Duodenal mucosa (tissue), 2 donors: ENCODE measurements around the gene GNG14.
"Not testable (repeated sequence)": the region's sequence is repeated elsewhere in the genome, so short reads cannot be mapped to it uniquely, and the experiment has no call there.

Experiments
- H3K27ac ChIP-seq: one replicate; pipeline ENCODE4 v1.7.0; 2013; ENCODE audit warnings: low read depth, low read length
- H3K27me3 ChIP-seq, 2 donors: one replicate each; pipeline ENCODE4 v1.7.0; 2013; ENCODE audit warnings: low read length in 2 of 2, control low read depth in 1 of 2; ENCODE audit not compliant: insufficient read depth in 2 of 2, control insufficient read depth in 1 of 2
- H3K36me3 ChIP-seq, 2 donors: one replicate each; pipeline ENCODE4 v1.7.0; 2013; ENCODE audit warnings: low read length in 2 of 2, control low read depth in 1 of 2; ENCODE audit not compliant: insufficient read depth in 2 of 2, control insufficient read depth in 1 of 2
- H3K4me1 ChIP-seq, 2 donors: one replicate each; pipeline ENCODE4 v1.7.0; 2013; ENCODE audit warnings: low read length in 2 of 2, control low read depth in 1 of 2; ENCODE audit not compliant: insufficient read depth in 2 of 2, control insufficient read depth in 1 of 2
- H3K4me3 ChIP-seq, 2 donors: one replicate each; pipeline ENCODE4 v1.7.0; 2013; ENCODE audit warnings: low read length in 2 of 2, low read depth in 1 of 2
- H3K9ac ChIP-seq, 2 donors: one replicate each; pipeline ENCODE4 v1.7.0; 2013; ENCODE audit warnings: low read length in 2 of 2, low read depth in 1 of 2
- H3K9me3 ChIP-seq, 2 donors: one replicate each; pipeline ENCODE4 v1.7.0; 2013; ENCODE audit warnings: low read length in 2 of 2, control low read depth in 1 of 2; ENCODE audit not compliant: control insufficient read depth in 1 of 2

Gene GNG14

DNA sequence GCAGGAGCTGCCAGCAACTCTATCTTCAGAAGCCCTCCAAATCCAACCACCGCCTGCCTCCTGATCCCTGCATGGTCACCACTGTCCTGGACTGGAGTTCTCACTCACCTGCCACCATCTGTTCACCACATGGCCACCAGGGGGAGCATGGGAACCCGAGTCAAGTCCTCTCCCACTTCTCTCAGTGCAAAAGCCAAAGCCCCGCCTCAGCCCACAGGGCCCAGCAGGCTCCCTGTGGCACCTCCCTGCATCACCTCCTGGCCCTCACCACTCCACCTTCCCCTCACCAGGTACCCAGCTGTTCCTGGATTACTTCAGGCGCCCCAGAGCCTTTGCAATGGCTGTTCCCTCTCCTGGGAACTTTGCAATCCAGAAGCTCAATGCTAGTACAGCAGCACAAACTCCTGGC, 11.4 kb upstream of the GNG14 start:
- H3K9me3 ChIP-seq = no peaks in the 10 kb centered on the region
- no peak overlapping the region for H3K4me3 ChIP-seq
- no peaks in the 10 kb centered on the region for H3K27me3 ChIP-seq
- H3K36me3 ChIP-seq = peaks cover 38 to 64% of the 10 kb centered on the region in 2 donors
- H3K9ac ChIP-seq = no peak overlapping the region
- H3K27ac ChIP-seq = no peak overlapping the region
- H3K4me1 ChIP-seq = peaks cover 0 to 7% of the 10 kb centered on the region in 2 donors

DNA sequence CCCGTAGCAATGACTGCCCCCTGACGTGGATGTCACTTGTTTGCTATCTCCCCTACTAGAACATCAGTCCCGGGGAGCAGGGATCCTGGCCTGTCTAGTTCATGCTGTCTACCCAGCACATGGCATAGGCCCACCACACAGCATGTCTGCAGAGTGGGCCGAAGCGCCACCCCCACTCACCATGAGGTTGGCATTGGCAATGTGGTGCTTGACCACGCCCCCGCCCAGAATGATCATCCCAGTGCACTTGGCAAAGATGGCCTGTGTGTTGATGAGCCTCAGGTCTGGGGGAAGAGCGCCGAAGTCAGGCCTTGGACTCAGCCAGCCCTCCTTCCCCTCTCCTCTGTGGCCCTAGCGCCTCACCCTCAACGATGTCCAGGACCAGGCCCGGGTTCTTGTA, 10.9 kb upstream of the GNG14 start:
- Histone ChIP-seq H3K36me3 (peaks cover 38 to 64% of the 10 kb centered on the region in 2 donors), H3K27me3 (no peaks in the 10 kb centered on the region), H3K4me1 (peaks cover 0 to 7% of the 10 kb centered on the region in 2 donors), H3K9ac (no peak overlapping the region), H3K27ac (no peak overlapping the region), H3K9me3 (no peaks in the 10 kb centered on the region), H3K4me3 (no peak overlapping the region)

DNA sequence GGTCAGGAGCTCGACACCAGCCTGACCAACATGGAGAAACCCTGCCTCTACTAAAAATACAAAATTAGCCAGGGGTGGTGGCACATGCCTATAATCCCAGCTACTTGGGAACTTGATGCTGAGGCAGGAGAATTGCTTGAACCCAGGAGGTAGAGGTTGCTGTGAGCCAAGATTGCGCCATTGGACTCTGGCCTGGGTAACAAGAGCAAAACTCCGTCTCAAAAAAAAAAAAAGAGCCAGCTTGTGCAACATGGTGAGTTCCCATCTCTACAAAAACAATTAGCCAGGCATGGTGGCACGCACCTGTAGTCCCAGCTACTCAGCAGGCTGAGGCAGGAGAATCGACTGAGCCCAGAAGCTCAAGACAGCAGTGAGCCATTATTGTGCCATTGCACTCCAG, 9.8 kb upstream of the GNG14 start:
- not testable (repeated sequence) for H3K9ac ChIP-seq, H3K27me3 ChIP-seq, H3K9me3 ChIP-seq, H3K27ac ChIP-seq, H3K4me3 ChIP-seq, H3K4me1 ChIP-seq
- peaks cover 32 to 58% of the 10 kb centered on the region in 2 donors for H3K36me3 ChIP-seq

DNA sequence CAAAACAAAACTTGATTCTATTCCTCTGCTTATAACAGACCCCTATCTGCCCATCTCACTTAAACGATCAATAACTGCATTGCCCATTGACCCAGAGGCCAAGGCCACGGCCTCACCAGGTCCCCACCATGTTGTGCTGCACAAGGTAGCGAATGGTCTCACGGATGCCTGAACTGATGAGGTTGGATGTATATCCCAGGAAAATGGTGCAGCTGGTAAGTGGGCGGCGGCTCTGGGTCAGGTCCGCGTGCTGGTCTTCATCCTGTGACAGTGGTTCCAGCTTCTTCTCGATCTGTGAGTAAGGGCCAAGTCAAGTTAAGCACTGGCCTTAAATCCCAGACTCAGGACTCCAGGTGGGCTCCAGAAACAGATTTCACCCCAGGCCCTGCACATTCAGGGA, 7.8 kb upstream of the GNG14 start:
- no peaks in the 10 kb centered on the region for H3K27me3 ChIP-seq
- no peak overlapping the region for H3K4me3 ChIP-seq
- no peaks in the 10 kb centered on the region for H3K9me3 ChIP-seq
- peaks cover 0 to 7% of the 10 kb centered on the region in 2 donors for H3K4me1 ChIP-seq
- H3K27ac ChIP-seq = no peak overlapping the region
- H3K9ac ChIP-seq = no peak overlapping the region
- peaks cover 22 to 45% of the 10 kb centered on the region in 2 donors for H3K36me3 ChIP-seq

DNA sequence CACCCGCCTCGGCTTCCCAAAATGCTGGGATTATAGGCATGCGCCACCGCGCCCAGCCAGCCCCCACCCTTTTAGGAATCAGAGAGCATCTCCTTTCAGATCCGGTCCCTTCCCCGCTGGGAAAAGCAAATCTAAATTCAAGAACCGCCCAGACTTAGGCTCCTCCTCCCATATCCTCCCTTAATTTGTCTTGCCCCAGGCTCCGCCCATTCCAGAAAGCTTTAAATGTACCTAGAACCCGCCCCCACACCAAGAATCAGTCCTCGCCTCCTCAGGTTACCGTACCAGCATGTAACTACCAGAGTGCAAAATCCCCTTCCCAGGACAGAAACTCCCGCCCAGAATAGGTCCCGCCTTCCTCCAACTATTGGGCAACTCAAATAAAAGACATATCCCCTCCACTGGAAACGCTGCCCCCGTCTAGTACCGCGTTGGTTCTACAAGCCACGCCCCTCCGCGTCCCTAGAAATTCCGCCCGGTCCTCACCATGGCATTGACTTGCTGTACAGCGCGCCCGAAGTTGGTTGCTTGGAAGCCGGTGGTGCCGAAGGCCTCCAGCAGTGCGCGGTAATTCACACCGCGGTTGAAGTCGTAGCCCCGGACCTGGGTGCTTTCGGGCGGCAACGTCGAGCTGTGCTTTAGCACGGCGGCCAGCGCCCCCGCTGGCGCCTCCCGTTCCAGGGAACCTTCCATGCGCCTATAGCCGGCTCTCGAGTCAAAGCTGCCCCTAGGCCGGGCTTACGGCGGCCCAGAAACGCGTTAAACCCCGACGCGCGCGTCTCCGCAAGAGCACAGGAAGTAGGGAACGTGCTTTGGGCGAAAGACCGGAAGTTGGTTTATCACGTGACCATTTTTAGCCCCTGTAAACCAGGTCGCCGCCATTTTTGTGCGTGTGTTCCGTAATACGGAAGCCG, 6.5 kb upstream of the GNG14 start, which contains the start of gene DHPS:
TSS of gene DHPS (minus strand) at position 807 of the 914 bp plus-strand sequence. CDS start at position 693, 114 bp downstream.
- peaks cover 0 to 7% of the 10 kb centered on the region in 2 donors for H3K4me1 ChIP-seq
- no peaks in the 10 kb centered on the region for H3K27me3 ChIP-seq
- H3K9ac ChIP-seq = peak within 1 kb of the TSS; percentile 93 to 96
- peak within 1 kb of the TSS; percentile 93 for H3K27ac ChIP-seq
- H3K36me3 ChIP-seq = peaks cover 15 to 33% of the 10 kb centered on the region in 2 donors
- peak within 1 kb of the TSS; percentile 97 to 98 for H3K4me3 ChIP-seq
- no peaks in the 10 kb centered on the region for H3K9me3 ChIP-seq

DNA sequence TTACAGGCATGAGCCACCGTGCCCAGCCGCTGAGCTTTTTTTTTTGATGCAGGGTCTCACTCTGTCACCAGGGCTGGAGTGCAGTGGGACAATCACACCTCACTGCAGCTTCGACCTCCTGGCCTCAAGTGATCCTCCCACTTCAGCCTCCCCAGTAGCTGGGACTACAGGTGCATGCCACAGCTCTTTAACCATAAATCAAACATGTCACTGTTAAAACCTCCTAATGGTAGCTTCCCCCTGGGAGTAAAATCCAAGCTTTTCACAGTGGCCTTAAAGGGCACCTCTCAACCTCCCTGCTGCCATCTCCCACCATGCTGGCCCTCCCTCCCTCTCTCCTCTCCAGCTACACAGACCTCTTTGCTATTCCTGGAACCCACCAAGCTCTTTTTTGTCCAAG, 2.0 kb upstream of the GNG14 start:
- Histone ChIP-seq H3K27me3 (no peaks in the 10 kb centered on the region), H3K9ac (no peak overlapping the region), H3K36me3 (peaks cover 0 to 3% of the 10 kb centered on the region in 2 donors), H3K27ac (no peak overlapping the region), H3K4me3 (no peak overlapping the region), H3K9me3 (no peaks in the 10 kb centered on the region), H3K4me1 (peaks cover 0 to 2% of the 10 kb centered on the region in 2 donors)

DNA sequence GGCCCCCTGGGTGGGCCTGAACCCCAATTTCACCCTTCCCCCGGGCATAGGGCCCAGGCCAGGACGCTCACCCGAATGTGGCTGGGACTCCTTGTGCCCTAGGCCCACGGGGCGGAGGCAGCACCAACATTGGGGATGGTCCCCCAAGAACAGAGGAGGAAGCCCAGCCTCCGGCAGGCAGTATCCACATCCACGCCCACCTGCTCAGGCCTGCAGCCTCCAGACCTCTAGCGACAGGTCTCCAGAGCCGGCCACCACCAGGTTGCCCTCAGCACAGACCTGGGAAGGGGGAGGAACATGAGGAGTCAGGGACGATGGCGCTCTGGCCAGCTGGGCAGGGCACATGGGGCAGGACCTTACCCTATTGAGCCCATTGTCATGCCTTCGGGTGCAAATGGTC, 1.2 kb downstream of the GNG14 start:
- H3K4me3 ChIP-seq = no peak overlapping the region
- no peak overlapping the region for H3K9ac ChIP-seq
- H3K27ac ChIP-seq = no peak overlapping the region
- no peaks in the 10 kb centered on the region for H3K27me3 ChIP-seq
- no peaks in the 10 kb centered on the region for H3K9me3 ChIP-seq
- H3K4me1 ChIP-seq = no peaks in the 10 kb centered on the region
- H3K36me3 ChIP-seq = peaks cover 0 to 3% of the 10 kb centered on the region in 2 donors

DNA sequence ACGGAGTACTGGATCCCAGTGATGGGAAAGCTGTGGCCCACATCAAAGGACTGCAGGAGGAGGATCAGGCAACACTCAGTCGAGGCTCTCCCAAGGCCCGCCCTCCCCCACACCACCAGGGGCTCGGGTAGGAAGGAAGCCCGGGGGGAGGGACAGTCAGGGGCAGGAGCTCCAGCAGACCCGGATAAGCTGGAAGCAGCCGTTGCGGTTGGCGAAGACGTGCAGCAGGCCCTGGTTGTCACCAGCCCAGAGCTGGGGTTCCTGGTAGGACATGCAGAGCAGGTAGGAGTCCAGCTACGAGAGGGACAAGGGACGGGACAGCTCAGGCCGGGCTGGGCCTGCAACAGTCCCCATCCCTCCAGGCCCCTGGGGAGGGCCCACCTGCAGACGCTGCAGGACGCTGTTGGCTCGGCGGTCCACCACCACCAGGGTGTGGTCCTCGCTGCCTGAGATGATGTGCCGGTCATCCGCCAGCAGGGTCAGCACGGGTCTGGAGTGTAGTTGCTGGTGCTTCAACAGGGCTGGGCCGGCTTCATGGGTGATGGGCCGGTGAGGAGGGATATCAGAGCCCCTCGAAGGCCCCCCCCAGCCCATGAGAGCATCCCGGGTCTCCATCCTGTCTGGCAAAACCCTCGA, 1.9 kb downstream of the GNG14 start:
- Histone ChIP-seq H3K9me3 (no peaks in the 10 kb centered on the region), H3K4me3 (no peak overlapping the region), H3K27ac (no peak overlapping the region), H3K9ac (no peak overlapping the region), H3K27me3 (no peaks in the 10 kb centered on the region), H3K4me1 (no peaks in the 10 kb centered on the region), H3K36me3 (peaks cover 0 to 3% of the 10 kb centered on the region in 2 donors)

DNA sequence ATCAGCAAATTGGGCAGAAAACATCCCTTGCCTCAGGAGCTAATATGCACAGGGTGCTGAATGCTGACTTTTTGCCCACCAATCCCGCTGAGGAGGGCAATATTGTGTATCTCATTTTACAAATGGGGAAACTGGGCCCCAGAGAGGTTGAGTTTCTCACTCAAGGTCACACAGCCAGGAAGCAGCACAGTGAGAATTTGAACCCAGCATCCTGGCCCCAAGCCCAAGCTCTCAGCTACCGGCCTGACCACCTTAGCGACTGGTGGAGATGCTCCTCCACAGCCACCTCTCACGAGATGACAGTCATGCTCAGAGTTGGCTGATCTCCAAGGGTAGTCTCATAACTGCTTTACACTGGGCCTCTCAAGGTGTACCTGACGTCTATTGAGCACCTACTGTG, 5.2 kb downstream of the GNG14 start:
- H3K9ac ChIP-seq = no peak overlapping the region
- no peaks in the 10 kb centered on the region for H3K9me3 ChIP-seq
- H3K36me3 ChIP-seq = peaks cover 0 to 3% of the 10 kb centered on the region in 2 donors
- no peak overlapping the region for H3K4me3 ChIP-seq
- peaks cover 12 to 15% of the 10 kb centered on the region in 2 donors for H3K4me1 ChIP-seq
- H3K27ac ChIP-seq = no peak overlapping the region
- no peaks in the 10 kb centered on the region for H3K27me3 ChIP-seq

DNA sequence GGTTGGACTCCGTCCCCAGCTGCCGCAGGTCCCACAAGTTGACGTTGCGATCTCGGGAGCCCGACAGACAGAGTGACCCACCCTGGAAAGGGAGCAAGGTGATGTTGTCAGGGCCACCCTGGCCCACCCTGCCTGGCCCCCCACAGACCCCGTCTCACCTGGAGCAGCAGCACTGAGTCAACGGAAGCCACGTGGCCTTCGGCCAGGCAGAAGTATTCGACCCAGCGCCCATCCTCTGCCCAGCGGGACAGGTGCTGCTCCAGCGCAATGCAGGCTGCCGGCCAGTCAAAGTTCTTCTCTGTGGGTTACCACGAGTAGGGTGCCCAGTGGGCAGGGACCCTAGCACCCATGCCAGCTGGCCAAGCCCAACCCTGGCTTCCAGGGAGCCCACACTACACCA, 6.8 kb downstream of the GNG14 start:
- Histone ChIP-seq H3K4me3 (no peak overlapping the region), H3K9me3 (no peaks in the 10 kb centered on the region), H3K27ac (no peak overlapping the region), H3K9ac (no peak overlapping the region), H3K4me1 (peaks cover 12 to 15% of the 10 kb centered on the region in 2 donors), H3K36me3 (peaks cover 0 to 3% of the 10 kb centered on the region in 2 donors), H3K27me3 (no peaks in the 10 kb centered on the region)
